ENCODE data around the gene PKP2. TPM values are rescaled to one million over a fixed set of nuclear protein-coding genes. Genes with fewer than 3 reads are reported as not detected.

The PKP2 gene
- total RNA-seq, 1 donor from 2014 or later: 8.8 TPM

DNA sequence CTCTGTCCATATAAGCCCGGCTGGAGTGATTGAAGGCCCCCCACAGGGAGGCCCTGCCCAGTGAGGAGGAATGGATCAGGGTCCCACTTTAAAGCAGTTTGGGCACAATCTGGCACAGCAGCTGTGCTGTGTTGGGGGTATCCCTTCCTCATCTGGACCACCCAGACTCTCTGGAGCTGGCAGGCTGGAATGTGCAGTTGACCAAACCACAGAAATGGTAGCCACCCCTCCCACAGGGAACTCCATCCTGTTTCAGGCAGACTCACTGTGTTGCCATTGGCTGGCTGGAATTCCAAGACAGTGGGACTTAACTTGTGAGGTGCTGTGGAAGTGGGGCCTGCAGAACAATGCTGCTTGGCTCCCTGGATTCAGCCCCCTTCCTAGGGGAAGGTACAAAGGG lies 87.4 kb downstream of the PKP2 start:
- no peak for DNase-seq

DNA sequence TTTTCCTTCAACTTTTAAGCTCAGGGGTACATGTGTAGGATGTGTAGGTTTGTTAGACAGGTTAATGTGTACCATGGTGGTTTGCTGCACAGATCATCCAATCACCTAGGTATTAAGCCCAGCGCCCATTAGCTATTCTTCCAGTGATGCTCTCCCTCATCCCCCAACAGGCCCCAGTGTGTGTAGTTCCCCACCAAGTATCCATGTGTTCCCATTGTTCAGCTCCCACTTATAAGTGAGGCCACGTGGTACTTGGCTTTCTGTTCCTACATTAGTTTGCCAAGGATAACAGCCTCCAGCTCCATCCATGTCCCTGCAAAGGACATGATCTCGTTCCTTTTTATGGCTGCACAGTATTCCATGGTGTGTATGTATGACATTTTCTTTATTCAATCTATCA lies 92.3 kb downstream of the PKP2 start:
- DNase-seq: no peak

DNA sequence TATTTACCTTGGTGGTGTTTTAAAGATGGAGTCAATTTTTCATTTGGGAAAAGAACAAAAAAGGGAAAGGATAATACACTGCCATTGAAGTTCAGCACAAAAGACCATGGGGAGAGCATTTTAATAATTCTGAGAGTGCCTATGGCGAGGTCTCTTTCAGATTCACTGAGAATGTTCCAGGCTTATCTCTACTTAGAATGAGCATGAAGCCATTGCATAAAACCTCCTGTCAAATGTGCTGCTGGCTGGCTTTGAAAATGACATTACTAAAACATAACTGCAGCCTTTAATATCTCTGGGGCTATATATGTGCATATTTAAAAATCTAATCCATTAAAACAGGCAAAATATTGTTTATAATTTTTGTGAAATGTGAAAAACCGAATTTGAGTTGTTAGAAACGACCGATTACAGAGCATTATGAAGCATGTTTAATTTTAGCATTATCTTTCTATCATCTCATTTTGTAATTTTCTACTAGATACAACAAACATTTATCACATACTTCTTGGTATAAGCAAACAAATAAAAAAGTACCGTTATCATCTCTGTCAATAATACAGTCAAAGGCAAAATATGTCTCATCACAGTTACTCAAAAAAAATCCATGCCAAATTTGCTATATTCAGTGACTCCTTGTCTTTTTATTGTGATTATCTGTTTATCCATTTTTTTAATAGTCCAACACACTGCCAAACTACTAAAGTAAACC lies 95.2 kb downstream of the PKP2 start:
- no peak for DNase-seq

DNA sequence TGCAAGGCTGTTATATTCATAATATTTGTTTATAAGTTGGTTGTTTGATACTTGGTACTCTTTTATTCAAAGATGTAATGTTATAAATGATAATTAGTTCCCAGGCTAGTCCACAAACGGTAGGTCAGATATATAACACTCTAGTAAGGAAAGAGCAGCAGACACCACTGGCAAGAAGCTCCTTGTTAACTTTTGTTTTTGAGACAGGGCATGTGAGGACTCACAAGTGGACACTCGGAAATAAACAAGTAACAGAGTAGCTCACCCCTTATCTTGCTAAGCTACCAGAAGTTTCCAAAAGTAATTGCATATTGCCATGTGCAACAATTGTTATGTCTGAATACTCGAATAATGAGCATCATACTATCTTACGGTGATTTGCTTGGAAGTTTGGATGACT lies 102.3 kb downstream of the PKP2 start:
- DNase-seq: no peak

DNA sequence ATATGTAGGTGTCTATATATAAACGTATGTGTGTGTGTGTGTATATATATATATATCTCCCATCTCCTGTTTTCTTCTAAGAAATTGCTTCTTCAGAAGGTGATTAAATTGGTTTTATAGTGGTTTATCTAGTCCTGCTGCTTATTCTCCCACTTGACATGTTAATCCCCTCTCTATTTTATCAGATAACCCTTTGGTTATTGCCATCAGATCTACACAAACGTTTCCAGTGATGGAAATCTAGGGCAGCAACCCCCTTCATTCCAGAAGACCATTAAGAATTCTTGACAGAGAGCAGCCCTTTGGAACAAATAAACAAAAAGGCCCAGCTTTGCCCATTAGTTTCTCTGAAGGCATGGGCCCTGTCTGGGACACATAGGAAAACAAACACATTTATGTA lies 106.7 kb downstream of the PKP2 start:
- no peak for DNase-seq

DNA sequence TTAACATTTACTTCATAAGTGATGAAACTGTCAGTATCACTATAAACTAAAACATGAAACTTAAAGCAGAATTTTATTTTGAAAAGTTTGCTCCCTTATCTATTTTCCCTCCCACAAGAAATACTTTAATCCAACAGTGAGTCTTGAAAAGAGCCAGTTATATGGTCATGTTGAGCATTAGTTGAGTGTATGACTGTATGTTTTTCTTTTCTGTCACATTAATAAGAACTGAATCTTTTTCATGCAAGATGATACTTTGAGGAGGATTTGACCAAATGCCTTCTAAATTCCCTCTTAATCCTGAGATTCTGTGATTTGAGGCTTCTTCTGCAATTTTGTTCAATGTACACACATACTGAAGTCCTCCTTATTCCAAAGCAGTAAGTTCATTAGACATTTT lies 107.1 kb downstream of the PKP2 start:
- no peak for DNase-seq

DNA sequence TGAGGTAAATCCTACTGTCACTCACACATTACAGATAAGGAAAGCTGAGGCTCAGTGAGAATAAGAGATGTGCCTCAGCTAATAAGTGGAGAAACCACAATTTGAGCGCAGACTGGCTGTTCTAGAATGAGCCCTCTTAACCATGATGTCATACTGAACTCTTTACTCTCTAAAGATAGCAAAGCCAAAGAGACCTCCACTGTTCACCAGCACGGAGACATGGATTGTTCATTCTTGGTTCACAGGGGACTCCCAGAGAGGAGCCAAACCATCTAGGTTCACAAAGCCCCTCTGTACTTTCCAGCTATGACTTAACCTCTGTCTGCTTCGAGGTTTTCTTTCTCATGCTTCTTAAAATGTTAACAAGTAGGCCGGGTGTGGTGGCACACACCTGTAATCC lies 108.2 kb downstream of the PKP2 start:
- no peak for DNase-seq

DNA sequence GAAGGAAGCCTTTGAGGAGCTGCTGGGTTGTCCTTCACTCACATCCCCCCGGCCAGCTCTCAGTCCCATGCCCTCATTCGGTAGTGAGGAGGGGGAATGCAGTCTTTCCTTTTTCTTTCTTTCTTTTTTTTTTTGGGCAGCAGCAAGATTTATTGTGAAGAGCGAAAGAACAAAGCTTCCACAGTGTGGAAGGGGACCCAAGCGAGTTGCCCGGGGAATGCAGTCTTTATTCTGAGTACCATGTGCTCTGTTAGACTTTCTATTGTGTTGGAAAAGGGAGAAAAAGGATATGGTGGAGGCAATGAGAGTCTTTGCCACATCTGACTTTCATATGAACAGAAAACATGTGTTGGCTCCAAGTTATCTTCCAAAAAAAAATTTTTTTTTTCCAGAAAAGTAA lies 111.0 kb downstream of the PKP2 start:
- DNase-seq: no peak

DNA sequence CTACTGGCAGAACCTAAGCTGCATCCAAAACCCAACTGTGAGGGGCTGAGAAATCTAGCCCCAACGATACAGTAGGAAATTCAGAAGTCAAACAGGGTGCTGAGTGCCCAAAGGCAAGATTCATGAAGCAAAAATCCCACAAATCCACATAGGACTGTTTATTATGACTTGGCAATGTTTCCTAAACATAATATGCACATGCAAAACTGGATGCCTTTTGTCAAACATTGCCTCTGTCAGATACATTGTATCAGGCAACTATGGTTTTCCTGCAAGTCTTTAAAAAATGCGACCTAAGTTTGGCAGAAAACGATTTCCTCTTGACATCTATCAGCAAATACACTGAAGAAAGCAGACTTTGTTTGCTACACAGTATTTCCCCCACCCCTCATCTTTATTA lies 113.5 kb downstream of the PKP2 start:
- DNase-seq: no peak

DNA sequence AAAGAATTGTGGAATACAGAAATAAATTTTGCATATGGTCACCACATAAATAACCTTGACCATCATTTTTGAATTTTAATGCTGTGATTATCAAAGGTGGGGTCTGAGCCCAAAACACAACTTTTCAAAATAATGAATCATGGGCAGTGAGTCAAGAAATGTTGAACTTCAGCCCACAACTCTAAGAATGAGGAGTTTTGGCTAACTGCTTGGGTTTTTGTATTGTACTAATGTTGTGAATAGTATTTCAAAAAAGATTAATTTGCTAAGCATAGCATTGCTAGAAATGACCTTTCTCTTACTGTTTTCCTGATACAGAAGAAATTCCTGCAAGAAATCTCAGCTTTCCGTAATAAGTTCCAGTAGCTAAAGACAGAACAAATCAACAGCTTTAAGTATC lies 116.5 kb downstream of the PKP2 start:
- no peak for DNase-seq

DNA sequence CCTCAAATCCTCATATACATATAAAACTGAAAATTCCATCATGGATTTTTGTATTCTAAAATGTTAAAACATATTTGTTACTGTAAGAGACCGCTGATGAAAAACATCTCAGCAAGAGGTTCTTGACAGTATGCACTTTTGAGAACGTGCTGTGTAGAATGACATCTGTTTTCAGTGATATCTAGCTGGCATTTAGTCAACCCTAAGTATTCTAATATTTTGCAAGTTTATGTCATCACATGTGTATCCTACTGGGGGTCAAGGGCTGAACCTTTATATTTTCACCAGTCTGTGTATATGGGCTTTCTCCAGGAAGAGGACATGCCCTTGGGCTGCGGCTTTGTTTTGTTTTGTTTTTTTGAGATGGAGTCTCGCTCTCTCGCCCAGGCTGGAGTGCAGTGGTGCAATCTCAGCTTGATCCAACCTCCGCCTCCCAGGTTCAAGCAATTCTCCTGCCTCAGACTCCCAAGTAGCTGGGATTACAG lies 118.8 kb downstream of the PKP2 start:
- no peak for DNase-seq

DNA sequence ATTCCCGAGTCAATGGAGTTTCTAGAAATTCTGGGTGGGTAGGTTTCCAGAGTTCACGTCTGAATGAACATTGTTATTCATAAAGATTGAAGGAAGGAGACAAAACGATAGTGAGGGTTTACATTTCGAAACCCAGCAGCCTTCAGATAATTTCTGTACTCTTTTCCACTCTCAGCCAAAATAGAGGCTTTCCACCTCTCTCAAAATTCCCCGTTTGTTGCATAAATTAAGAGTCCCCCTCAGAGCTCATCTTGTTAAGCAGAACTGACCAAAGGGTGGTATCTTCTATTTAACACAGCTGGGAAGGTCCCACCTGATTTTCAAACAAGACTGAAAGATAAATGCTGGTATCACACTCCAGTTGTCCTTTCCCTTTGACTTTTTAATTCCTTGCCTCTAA lies 119.4 kb downstream of the PKP2 start:
- DNase-seq: no peak

DNA sequence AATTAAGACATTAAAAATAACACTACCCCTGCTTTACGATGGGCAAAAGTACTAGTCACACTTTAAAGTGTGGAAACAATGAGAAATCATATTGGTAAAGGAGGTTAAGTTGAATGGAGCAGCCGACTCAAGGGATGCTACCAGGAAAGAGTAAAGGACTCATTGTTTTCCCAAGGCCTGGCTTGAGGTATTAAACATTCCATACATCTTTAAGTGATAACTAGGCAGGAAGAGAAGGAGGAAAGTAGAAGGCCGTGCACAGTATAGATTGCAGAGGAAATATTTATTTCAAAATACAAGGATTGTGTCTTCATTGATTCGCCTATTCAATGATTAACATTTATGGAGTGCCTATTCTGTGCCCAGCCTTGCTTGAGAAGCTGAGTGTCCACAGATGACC lies 120.3 kb downstream of the PKP2 start:
- no peak for DNase-seq

DNA sequence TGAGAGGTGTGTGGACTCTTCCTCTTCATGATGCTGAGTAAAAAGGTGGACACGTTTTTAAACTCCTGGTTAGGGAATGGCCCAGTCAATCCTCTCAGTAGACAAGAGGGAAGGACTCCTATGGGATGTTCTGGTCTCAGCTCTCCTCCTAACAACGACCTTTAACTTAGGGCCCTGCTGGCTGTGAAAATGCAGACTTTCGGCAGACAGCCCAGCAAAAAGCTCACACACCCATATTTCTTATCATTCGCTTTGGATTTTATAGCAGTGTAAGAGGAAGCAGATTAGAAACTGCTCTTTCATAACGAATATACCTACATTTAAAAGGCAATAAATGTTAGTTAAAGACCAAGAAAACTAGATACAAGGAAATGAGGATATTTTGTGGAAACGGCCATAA lies 122.9 kb downstream of the PKP2 start:
- no peak for DNase-seq

DNA sequence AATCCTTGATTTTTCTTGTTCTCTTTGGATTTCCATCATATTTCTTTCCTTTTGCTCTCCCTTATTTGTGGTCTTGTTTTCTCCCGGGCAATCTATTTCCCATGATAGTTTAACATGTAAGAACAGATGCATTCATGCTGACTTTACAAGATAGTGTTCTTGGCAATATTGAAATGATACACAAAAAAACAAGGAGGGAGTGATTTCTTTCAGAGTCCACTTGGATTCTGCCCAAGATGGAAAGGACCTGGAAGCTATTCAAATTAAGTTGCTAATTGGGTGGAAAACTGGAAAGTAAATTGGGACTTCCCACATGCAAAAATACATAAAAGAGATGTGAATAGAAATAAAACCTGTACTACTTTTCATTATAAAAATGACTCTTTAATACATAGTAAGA lies 126.4 kb downstream of the PKP2 start:
- no peak for DNase-seq

DNA sequence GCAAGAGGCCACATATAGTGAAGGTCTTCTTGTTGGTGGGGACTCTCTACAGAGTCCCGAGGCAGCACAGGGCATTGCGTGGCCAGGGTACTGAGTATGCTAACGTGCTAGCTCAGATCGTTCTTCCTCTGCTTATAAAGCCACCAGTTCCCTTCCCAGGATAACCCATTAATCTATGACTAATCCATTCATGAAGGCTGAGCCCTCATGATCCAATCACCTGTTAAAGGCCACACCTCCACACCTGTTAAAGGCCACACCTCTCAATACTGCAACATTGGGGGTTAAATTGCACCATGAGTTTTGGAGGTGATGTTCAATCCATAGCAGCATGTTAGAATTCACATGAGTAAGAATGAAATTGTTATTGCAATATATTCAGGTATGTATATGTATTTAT lies 128.1 kb downstream of the PKP2 start:
- DNase-seq: no peak

DNA sequence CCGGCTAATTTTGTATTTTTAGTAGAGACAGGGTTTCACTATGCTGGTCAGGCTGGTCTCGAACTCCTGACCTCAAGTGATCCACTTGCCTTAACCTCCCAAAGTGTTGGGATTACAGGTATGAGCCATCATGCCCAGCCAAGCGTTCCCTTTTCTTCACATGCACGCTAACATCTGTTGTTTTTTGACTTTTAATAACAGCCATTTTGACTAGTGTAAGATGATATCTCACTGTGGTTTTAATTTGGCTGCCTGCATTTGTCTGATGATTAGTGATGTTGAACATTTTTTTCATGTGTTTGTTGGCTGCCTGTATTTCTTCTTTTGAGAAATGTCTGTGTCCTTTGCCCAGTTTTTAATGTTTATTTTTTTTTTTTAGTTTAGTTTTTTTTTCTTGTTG lies 130.7 kb downstream of the PKP2 start:
- DNase-seq: no peak

DNA sequence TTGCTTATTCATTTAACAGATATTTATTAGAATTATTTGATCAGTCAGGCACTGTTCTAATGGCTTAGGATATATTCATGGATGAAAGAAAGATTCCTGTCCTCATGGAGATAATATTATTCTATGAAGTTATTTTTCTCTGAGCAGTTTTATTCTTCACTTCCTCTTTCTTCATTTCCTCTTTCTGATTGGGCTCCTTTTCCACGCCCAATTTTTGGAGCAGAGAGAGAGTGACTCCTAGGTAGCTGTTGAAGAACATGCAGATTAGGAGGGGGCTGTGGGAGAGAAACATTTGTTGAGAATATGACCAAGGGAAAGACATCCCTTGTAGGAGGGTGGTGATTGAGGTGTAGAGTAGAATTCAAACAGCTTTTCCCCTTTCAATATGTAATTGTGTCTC lies 134.9 kb downstream of the PKP2 start:
- no peak for DNase-seq

DNA sequence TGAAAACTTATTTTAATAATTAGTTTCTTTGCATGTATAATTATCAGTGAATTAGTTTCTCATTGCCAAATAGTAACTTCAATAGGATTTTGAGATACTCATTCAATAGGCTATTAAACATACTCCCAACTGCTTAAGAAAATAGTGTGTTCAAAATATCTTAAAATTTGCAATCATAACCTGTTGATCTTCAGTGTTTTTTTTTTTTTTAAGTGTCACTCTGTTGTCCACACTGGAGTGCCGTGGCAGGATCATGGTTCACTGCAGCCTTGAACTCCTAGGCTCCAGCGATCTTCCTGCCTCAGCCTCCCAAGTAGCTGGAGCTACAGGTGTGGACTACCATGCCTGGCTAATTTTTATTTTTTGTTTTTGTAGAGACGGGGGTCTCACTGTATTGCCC lies 139.4 kb downstream of the PKP2 start:
- no peak for DNase-seq

DNA sequence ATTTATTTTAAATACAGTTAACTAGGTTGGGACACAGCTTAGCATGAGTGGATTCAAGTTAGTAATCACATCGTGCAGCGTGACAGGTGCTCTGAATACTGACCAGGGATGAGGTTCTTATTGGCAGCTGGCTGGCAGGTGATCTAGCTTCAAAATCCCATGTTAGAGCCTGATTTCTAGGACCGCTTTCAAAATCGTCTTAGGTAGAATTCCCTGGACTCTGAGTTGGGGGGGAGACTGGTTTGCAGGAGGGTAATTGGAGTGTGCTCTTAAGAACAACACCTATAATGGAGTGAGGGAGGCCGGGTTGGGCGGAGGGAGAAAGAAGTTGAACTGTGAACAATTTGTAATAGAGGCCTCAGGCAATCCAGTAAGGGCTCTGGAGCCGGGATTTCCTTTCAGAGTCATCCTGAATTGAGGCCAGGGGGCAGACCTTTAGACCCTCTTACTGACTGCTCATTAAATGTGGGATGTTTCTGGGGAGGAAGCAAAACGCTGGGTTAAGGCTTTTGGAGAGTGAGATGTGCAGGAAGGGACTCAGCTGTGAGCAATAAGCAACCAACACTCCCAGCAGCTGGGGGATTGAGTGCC lies 140.0 kb downstream of the PKP2 start:
- peak; percentile 7 for DNase-seq

DNA sequence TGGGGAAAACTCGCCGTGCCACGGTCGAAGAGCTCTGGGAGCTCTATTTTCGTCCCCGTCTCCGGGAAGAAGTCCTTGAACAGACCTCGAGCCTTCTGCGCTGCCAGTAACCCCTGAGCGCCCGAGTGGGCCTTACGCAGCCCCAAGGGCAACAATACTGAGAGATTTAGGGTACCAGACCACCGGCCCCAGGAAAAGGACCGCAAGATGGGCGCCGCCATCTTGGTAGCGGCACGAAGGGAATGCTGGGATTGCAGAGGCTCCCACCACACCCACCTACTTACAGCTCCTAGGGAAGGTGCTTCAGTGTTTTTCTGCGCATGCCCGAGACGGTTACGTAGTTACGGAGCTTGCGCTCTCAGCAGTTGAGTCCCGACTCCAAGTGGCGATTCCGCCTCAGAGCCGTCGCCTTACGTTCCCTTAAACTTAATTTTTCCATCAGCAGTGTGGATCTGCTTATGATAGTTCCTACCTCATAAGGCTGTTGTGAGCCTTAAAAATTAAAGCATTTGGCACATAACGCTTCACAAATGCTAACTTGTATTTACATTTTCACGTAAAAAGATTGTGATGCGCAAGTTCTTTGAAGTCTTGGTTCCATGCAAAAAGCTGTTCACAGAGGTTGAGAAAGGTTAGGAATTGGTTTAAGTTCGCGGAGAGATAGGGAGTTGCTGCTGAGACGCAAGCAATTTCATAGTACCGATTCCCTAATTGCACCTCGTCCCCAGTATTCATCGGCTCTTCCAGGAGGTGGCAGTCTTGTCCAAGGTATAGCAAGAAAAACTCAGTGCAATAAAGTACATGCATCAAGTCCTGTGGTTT lies 140.7 kb downstream of the PKP2 start, which contains the start of gene YARS2:
TSS of gene YARS2 (minus strand) at position 244 of the 822 bp plus-strand sequence. CDS start at position 221, 23 bp downstream.
- DNase-seq: peak; percentile 99

DNA sequence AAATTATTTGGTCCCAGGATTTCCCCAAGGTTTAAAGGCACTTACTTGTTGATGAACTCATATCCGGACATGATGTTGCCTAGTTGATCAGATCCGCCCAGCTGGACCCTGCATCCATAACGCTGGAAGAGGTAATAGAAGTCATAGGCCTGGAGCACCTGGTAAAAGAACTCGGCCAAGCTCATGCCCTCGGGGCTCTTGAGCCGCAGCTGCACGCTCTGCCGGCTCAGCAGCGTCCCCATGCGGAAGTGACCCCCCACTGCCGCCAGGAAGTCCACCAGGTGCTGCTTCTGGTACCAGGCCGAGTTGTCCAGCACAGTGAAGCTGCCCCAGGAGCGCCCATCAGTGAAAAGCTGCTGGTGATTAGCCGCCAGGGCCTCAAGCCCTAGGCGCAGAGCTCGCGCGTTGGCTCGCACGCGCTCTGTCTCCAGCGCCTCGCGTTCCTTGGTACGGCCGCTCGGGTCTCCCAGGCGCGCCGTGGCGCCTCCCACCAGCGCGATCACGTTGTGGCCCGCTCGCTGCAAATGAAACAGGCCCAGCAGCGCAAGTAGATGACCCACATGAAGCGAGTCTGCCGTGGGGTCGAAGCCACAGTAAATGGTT lies 141.4 kb downstream of the PKP2 start:
- DNase-seq: peak; percentile 79

DNA sequence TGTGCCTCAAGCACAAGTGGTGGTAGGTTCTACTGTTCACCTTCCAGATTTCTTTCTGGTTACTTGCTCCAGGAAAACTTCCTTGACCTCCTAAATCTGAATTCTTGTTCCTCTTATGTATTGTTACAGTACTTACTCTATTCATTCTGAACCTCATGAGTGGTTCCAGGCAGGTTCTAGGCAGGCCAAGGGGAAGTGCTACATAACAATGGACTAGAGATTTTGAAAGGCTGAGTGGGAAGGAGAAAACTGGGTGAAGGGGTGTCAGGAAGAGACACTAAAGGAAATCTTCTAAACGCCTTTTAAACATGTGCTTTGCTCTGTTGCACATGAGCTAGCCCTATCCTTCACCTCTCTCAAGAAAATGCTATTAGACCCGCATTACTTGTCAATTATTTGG lies 142.5 kb downstream of the PKP2 start:
- no peak for DNase-seq
